KOPT-K1 (cell line): ENCODE measurements around the gene SLC31A2.

Experiments
- H3K27ac ChIP-seq: fragments of 200-600 bp; sonication (generic); 2 replicates; pipeline ENCODE4 v1.5.1; 2016; ENCODE audit warnings: antibody characterized with exemption, mild to moderate bottlenecking, low read depth, low read length; ENCODE audit not compliant: poor library complexity, severe bottlenecking
- H3K36me3 ChIP-seq: fragments of 200-600 bp; sonication (generic); 2 replicates; pipeline ENCODE4 v1.5.1; 2017; ENCODE audit warnings: antibody characterized with exemption, mild to moderate bottlenecking, low read length, moderate library complexity; ENCODE audit not compliant: insufficient read depth
- H3K9me3 ChIP-seq: fragments of 200-600 bp; sonication (generic); 2 replicates; pipeline ENCODE4 v1.5.1; 2017; ENCODE audit warnings: antibody characterized with exemption, low read length, mild to moderate bottlenecking; ENCODE audit not compliant: insufficient read depth, poor library complexity, severe bottlenecking

Gene SLC31A2

GRCh38 chr9:113192455-113192854, 41.6 kb downstream of the SLC31A2 start:
- Histone ChIP-seq H3K36me3 (peaks cover 79% of the 10 kb centered on the region), H3K27ac (no peak overlapping the region), H3K9me3 (no peaks in the 10 kb centered on the region)

- H3K27ac ChIP-seq, result no peak overlapping the region
- peaks cover 87% of the 10 kb centered on the region for H3K36me3 ChIP-seq
- no peaks in the 10 kb centered on the region for H3K9me3 ChIP-seq
Observed at GRCh38 chr9:113199683-113200329, 49.0 kb downstream of the SLC31A2 start.

GRCh38 chr9:113205432-113205831, 54.6 kb downstream of the SLC31A2 start:
- H3K9me3 ChIP-seq, result no peaks in the 10 kb centered on the region
- peaks cover 87% of the 10 kb centered on the region for H3K36me3 ChIP-seq
- H3K27ac ChIP-seq, result no peak overlapping the region

- no peaks in the 10 kb centered on the region for H3K9me3 ChIP-seq
- no peak overlapping the region for H3K27ac ChIP-seq
- H3K36me3 ChIP-seq, result peaks cover 91% of the 10 kb centered on the region
Observed at GRCh38 chr9:113205861-113206260, 55.1 kb downstream of the SLC31A2 start.

GRCh38 chr9:113210815-113211214, 60.0 kb downstream of the SLC31A2 start:
- Histone ChIP-seq H3K9me3 (no peaks in the 10 kb centered on the region), H3K36me3 (peaks cover 66% of the 10 kb centered on the region), H3K27ac (no peak overlapping the region)
